Superior temporal gyrus (tissue), 1 donor: ENCODE results near the gene SKAP2.

Experiments
- DNase-seq: peaks from one replicate; pipeline ENCODE4 v3.0.0-alpha.2; 2016; ENCODE audit errors: extremely low spot score

Gene SKAP2

GRCh38 chr7:26664735-26665416, 199.5 kb downstream of the SKAP2 start:
- DNase-seq, result no peak

- no peak for DNase-seq
These were observed 200.1 kb downstream of the SKAP2 start for GRCh38 chr7:26664274-26664673.

- DNase-seq, result no peak
These were observed 200.5 kb downstream of the SKAP2 start for GRCh38 chr7:26663874-26664273.

- DNase-seq, result no peak
These were observed 201.7 kb downstream of the SKAP2 start for GRCh38 chr7:26662646-26663045.

GRCh38 chr7:26659121-26659520, 205.3 kb downstream of the SKAP2 start:
- DNase-seq, result no peak

- no peak for DNase-seq
These were observed 205.9 kb downstream of the SKAP2 start for GRCh38 chr7:26658389-26659084.

- DNase-seq, result no peak
These were observed 206.6 kb downstream of the SKAP2 start for GRCh38 chr7:26657686-26658388.

- DNase-seq, result no peak
These were observed 207.2 kb downstream of the SKAP2 start for GRCh38 chr7:26657206-26657641.

GRCh38 chr7:26656735-26657134, 207.7 kb downstream of the SKAP2 start:
- no peak for DNase-seq

GRCh38 chr7:26655781-26656180, 208.6 kb downstream of the SKAP2 start:
- no peak for DNase-seq

- DNase-seq, result no peak
These were observed 210.7 kb downstream of the SKAP2 start for GRCh38 chr7:26653430-26654399.

GRCh38 chr7:26652401-26653100, 211.8 kb downstream of the SKAP2 start:
- no peak for DNase-seq

- DNase-seq, result no peak
These were observed 214.3 kb downstream of the SKAP2 start for GRCh38 chr7:26650103-26650502.

- no peak for DNase-seq
These were observed 215.0 kb downstream of the SKAP2 start for GRCh38 chr7:26649388-26649787.

- DNase-seq, result no peak
These were observed 215.8 kb downstream of the SKAP2 start for GRCh38 chr7:26648554-26648953.

GRCh38 chr7:26646336-26647048, 217.9 kb downstream of the SKAP2 start:
- DNase-seq, result no peak

- no peak for DNase-seq
These were observed 219.3 kb downstream of the SKAP2 start for GRCh38 chr7:26645121-26645520.

- DNase-seq, result no peak
These were observed 222.0 kb downstream of the SKAP2 start for GRCh38 chr7:26642416-26642815.

- DNase-seq, result no peak
These were observed 224.7 kb downstream of the SKAP2 start for GRCh38 chr7:26639695-26640094.

GRCh38 chr7:26639111-26639510, 225.3 kb downstream of the SKAP2 start:
- DNase-seq, result no peak
